Spleen (tissue), 7 donors: Measurements from ENCODE around the gene DNAJC16.

Source experiments
- CTCF ChIP-seq, 11 experiments: fragments of 200-600 bp in 7 of 11; fragments of 450-650 bp in 4 of 11; sonication (generic) in 4 of 11; IDR thresholded peaks in 8 of 11; conservative IDR thresholded peaks in 3 of 11; 1 replicate in 7 of 11; 2 replicates in 4 of 11; pipeline versions ENCODE4 v1.4.0 to v1.8.0; 2016 to 2021; ENCODE audit warnings: antibody characterized with exemption in 11 of 11, inconsistent platforms in 4 of 11, mild to moderate bottlenecking in 1 of 11
- POLR2A ChIP-seq, 3 donors: fragments of 450-650 bp; IDR thresholded peaks; one replicate each; pipeline ENCODE4 v1.5.1; 2017; ENCODE audit warnings: antibody characterized with exemption in 3 of 3, mild to moderate bottlenecking in 1 of 3
- POLR2AphosphoS5 ChIP-seq, 3 donors: sonication (generic); formaldehyde crosslinking; IDR thresholded peaks; one replicate each; pipeline ENCODE4 v1.5.1; 2017; ENCODE audit warnings: antibody characterized with exemption in 3 of 3
- donor health status: DM: no; HTN: no; CAD: no; lungs with moderate emphysema.
- donor health status: DM: no; HTN: no; CAD: no.
- donor health status: DM: no; HTN: no; CAD: no.

GRCh38 chr1:15574741-15575140 lies 48.1 kb downstream of the DNAJC16 start:
- TF ChIP-seq POLR2AphosphoS5 (IDR thresholded peaks at IDR 0.05) (no peak), CTCF (IDR thresholded peaks at IDR 0.05 in 8 of 11, conservative IDR thresholded peaks at IDR 0.05 in 3 of 11) (no peak), POLR2A (IDR thresholded peaks at IDR 0.05) (no peak)
